Mononuclear cell (primary cell): ENCODE results near the gene NXPH1. TPM values are rescaled to one million over a fixed set of nuclear protein-coding genes. Genes with fewer than 3 reads are reported as not detected.

Experiments
- H3K27me3 ChIP-seq: 2 replicates; pipeline ENCODE4 v1.6.0; 2011; ENCODE audit warnings: low read length, control low read depth; ENCODE audit not compliant: insufficient read depth
- H3K4me1 ChIP-seq: 2 replicates; pipeline ENCODE4 v1.5.1; 2011; ENCODE audit warnings: mild to moderate bottlenecking, low read length, control low read depth; ENCODE audit not compliant: insufficient read depth
- H3K4me3 ChIP-seq: 2 replicates; pipeline ENCODE4 v1.5.1; 2011; ENCODE audit warnings: mild to moderate bottlenecking, low read length, moderate library complexity
- H3K9me3 ChIP-seq: 2 replicates; pipeline ENCODE4 v1.5.1; 2011; ENCODE audit warnings: low read depth, mild to moderate bottlenecking, control low read depth, low read length
- total RNA-seq: library from RNA; depleted of rRNA; stranded (reverse); fragments of >200 nt; gene quantifications from one replicate; pipeline ENCODE4 v1.2.3, GENCODE V29; 2012

NXPH1 gene
- total RNA-seq, 1 donor = not detected

GRCh38 chr7:8444468-8444769, 11.0 kb downstream of the NXPH1 start:
- H3K4me1 ChIP-seq = no peaks in the 10 kb centered on the region
- H3K4me3 ChIP-seq = no peak overlapping the region
- H3K27me3 ChIP-seq = peaks cover 70% of the 10 kb centered on the region
- no peaks in the 10 kb centered on the region for H3K9me3 ChIP-seq

GRCh38 chr7:8453535-8453934, 20.1 kb downstream of the NXPH1 start:
- Histone ChIP-seq H3K9me3 (no peaks in the 10 kb centered on the region), H3K4me1 (no peaks in the 10 kb centered on the region), H3K4me3 (no peak overlapping the region), H3K27me3 (peaks cover 3% of the 10 kb centered on the region)

- Histone ChIP-seq H3K27me3 (peaks cover 3% of the 10 kb centered on the region), H3K4me1 (no peaks in the 10 kb centered on the region), H3K9me3 (no peaks in the 10 kb centered on the region), H3K4me3 (no peak overlapping the region)
Measured at GRCh38 chr7:8455426-8455825, 22.0 kb downstream of the NXPH1 start.

- Histone ChIP-seq H3K27me3 (no peaks in the 10 kb centered on the region), H3K4me1 (no peaks in the 10 kb centered on the region), H3K4me3 (no peak overlapping the region), H3K9me3 (no peaks in the 10 kb centered on the region)
Measured at GRCh38 chr7:8462309-8462708, 28.9 kb downstream of the NXPH1 start.

- Histone ChIP-seq H3K27me3 (no peaks in the 10 kb centered on the region), H3K4me1 (no peaks in the 10 kb centered on the region), H3K4me3 (no peak overlapping the region), H3K9me3 (no peaks in the 10 kb centered on the region)
Measured at GRCh38 chr7:8465338-8465737, 31.9 kb downstream of the NXPH1 start.

- Histone ChIP-seq H3K27me3 (no peaks in the 10 kb centered on the region), H3K4me1 (peaks cover 9% of the 10 kb centered on the region), H3K9me3 (peaks cover 6% of the 10 kb centered on the region), H3K4me3 (no peak overlapping the region)
Measured at GRCh38 chr7:8480527-8480926, 47.1 kb downstream of the NXPH1 start.

- H3K9me3 ChIP-seq = peaks cover 6% of the 10 kb centered on the region
- peaks cover 9% of the 10 kb centered on the region for H3K4me1 ChIP-seq
- H3K4me3 ChIP-seq = no peak overlapping the region
- no peaks in the 10 kb centered on the region for H3K27me3 ChIP-seq
Measured at GRCh38 chr7:8481096-8481495, 47.7 kb downstream of the NXPH1 start.

- H3K27me3 ChIP-seq = no peaks in the 10 kb centered on the region
- H3K9me3 ChIP-seq = peaks cover 6% of the 10 kb centered on the region
- peaks cover 9% of the 10 kb centered on the region for H3K4me1 ChIP-seq
- no peak overlapping the region for H3K4me3 ChIP-seq
Measured at GRCh38 chr7:8481752-8482446, 48.5 kb downstream of the NXPH1 start.

- Histone ChIP-seq H3K4me1 (no peaks in the 10 kb centered on the region), H3K27me3 (no peaks in the 10 kb centered on the region), H3K4me3 (no peak overlapping the region), H3K9me3 (no peaks in the 10 kb centered on the region)
Measured at GRCh38 chr7:8490391-8491045, 57.1 kb downstream of the NXPH1 start.

GRCh38 chr7:8491106-8491505, 57.7 kb downstream of the NXPH1 start:
- H3K4me1 ChIP-seq = no peaks in the 10 kb centered on the region
- no peaks in the 10 kb centered on the region for H3K9me3 ChIP-seq
- H3K4me3 ChIP-seq = no peak overlapping the region
- no peaks in the 10 kb centered on the region for H3K27me3 ChIP-seq

- Histone ChIP-seq H3K4me3 (no peak overlapping the region), H3K9me3 (no peaks in the 10 kb centered on the region), H3K4me1 (no peaks in the 10 kb centered on the region), H3K27me3 (no peaks in the 10 kb centered on the region)
Measured at GRCh38 chr7:8491544-8492489, 58.4 kb downstream of the NXPH1 start.

GRCh38 chr7:8499128-8499527, 65.7 kb downstream of the NXPH1 start:
- Histone ChIP-seq H3K27me3 (no peaks in the 10 kb centered on the region), H3K4me1 (no peaks in the 10 kb centered on the region), H3K9me3 (no peaks in the 10 kb centered on the region), H3K4me3 (no peak overlapping the region)

GRCh38 chr7:8500286-8500685, 66.9 kb downstream of the NXPH1 start:
- H3K27me3 ChIP-seq = no peaks in the 10 kb centered on the region
- H3K4me1 ChIP-seq = no peaks in the 10 kb centered on the region
- H3K9me3 ChIP-seq = no peaks in the 10 kb centered on the region
- H3K4me3 ChIP-seq = no peak overlapping the region

GRCh38 chr7:8507566-8507965, 74.2 kb downstream of the NXPH1 start:
- H3K27me3 ChIP-seq = no peaks in the 10 kb centered on the region
- no peak overlapping the region for H3K4me3 ChIP-seq
- no peaks in the 10 kb centered on the region for H3K9me3 ChIP-seq
- H3K4me1 ChIP-seq = no peaks in the 10 kb centered on the region

GRCh38 chr7:8509621-8510020, 76.2 kb downstream of the NXPH1 start:
- no peaks in the 10 kb centered on the region for H3K9me3 ChIP-seq
- no peaks in the 10 kb centered on the region for H3K27me3 ChIP-seq
- no peak overlapping the region for H3K4me3 ChIP-seq
- H3K4me1 ChIP-seq = no peaks in the 10 kb centered on the region
